Mesenchymal stem cell (in vitro differentiated cells and primary cell): ENCODE measurements around the gene ARID3A.
A peak's percentile ranks its signal among the peaks of the same experiment; 100 is the strongest.

Experiments used
- DNase-seq: peaks from one replicate; pipeline ENCODE4 v3.0.0-alpha.2; 2013
- H2AFZ ChIP-seq: one replicate; pipeline ENCODE4 v1.6.1; 2013; ENCODE audit warnings: low read depth, mild to moderate bottlenecking, control low read depth, inconsistent platforms, low read length, moderate library complexity
- H2AK5ac ChIP-seq: 2 replicates; pipeline ENCODE4 v1.6.1; 2013; ENCODE audit warnings: low read length, moderate library complexity, mild to moderate bottlenecking, inconsistent platforms; ENCODE audit not compliant: severe bottlenecking
- H2BK120ac ChIP-seq: one replicate; pipeline ENCODE4 v1.6.1; 2013; ENCODE audit warnings: low read depth, mild to moderate bottlenecking, inconsistent platforms, low read length, moderate library complexity
- H2BK12ac ChIP-seq, 2 experiments: one replicate each; pipeline ENCODE4 v1.6.1; 2013; ENCODE audit warnings: inconsistent platforms in 2 of 2, low read length in 2 of 2, mild to moderate bottlenecking in 2 of 2, moderate library complexity in 2 of 2, control low read depth in 1 of 2
- H2BK15ac ChIP-seq: one replicate; pipeline ENCODE4 v1.6.1; 2013; ENCODE audit warnings: mild to moderate bottlenecking, low read depth, inconsistent platforms; ENCODE audit not compliant: poor library complexity, severe bottlenecking
- H2BK5ac ChIP-seq: 2 replicates; pipeline ENCODE4 v1.6.1; 2013; ENCODE audit warnings: low read depth, mild to moderate bottlenecking, low read length, control low read depth, inconsistent platforms; ENCODE audit not compliant: poor library complexity, severe bottlenecking
- H3K14ac ChIP-seq, 2 experiments: one replicate each; pipeline ENCODE4 v1.6.1; 2013; ENCODE audit warnings: inconsistent platforms in 2 of 2, low read length in 2 of 2, control low read depth in 1 of 2, mild to moderate bottlenecking in 1 of 2, moderate library complexity in 1 of 2
- H3K18ac ChIP-seq, 2 experiments: one replicate each; pipeline ENCODE4 v1.6.1; 2013; ENCODE audit warnings: inconsistent platforms in 2 of 2, low read length in 2 of 2, control low read depth in 1 of 2, low read depth in 1 of 2, mild to moderate bottlenecking in 1 of 2
- H3K23ac ChIP-seq, 2 experiments: one replicate each; pipeline ENCODE4 v1.6.1; 2013; ENCODE audit warnings: inconsistent platforms in 2 of 2, low read length in 2 of 2, mild to moderate bottlenecking in 2 of 2, moderate library complexity in 2 of 2, control low read depth in 1 of 2
- H3K27ac ChIP-seq: 2 replicates; pipeline ENCODE4 v1.5.1; 2013; ENCODE audit warnings: mild to moderate bottlenecking, moderate library complexity, low read length, control low read depth, inconsistent platforms; ENCODE audit not compliant: poor library complexity, severe bottlenecking
- H3K27me3 ChIP-seq, 2 experiments: 2 replicates each; pipeline versions ENCODE4 v1.6.1 to v1.7.0; 2013; ENCODE audit warnings: low read length in 2 of 2, mild to moderate bottlenecking in 2 of 2, moderate library complexity in 2 of 2, control low read depth in 1 of 2, inconsistent platforms in 1 of 2; ENCODE audit not compliant: control insufficient read depth in 1 of 2, insufficient read depth in 1 of 2
- H3K36me3 ChIP-seq, 2 experiments: 2 replicates each; pipeline versions ENCODE4 v1.6.1 to v1.7.0; 2013; ENCODE audit warnings: low read length in 2 of 2, control low read depth in 1 of 2, inconsistent platforms in 1 of 2, low read depth in 1 of 2, mild to moderate bottlenecking in 1 of 2; ENCODE audit not compliant: insufficient read depth in 2 of 2, control insufficient read depth in 1 of 2
- H3K4ac ChIP-seq, 2 experiments: one replicate each; pipeline ENCODE4 v1.6.1; 2013; ENCODE audit warnings: inconsistent platforms in 2 of 2, low read length in 2 of 2, mild to moderate bottlenecking in 2 of 2, moderate library complexity in 2 of 2, control low read depth in 1 of 2, low read depth in 1 of 2
- H3K4me1 ChIP-seq: 2 replicates; pipeline ENCODE4 v1.6.1; 2013; ENCODE audit warnings: low read depth, low read length, control low read depth; ENCODE audit not compliant: control insufficient read depth, insufficient read depth
- H3K4me2 ChIP-seq: 2 replicates; pipeline ENCODE4 v1.6.1; 2013; ENCODE audit warnings: low read length, mild to moderate bottlenecking, inconsistent platforms; ENCODE audit not compliant: poor library complexity, severe bottlenecking
- H3K4me3 ChIP-seq, 2 experiments: 2 replicates each; pipeline versions ENCODE4 v1.5.1 to v1.7.0; 2013; ENCODE audit warnings: low read length in 2 of 2, mild to moderate bottlenecking in 2 of 2, control low read depth in 1 of 2, low read depth in 1 of 2; ENCODE audit not compliant: insufficient read depth in 1 of 2
- H3K79me1 ChIP-seq: replicated peaks from 2 replicates; pipeline ENCODE4 v1.6.1; 2013; ENCODE audit warnings: mild to moderate bottlenecking, control low read depth, low read length, inconsistent platforms; ENCODE audit not compliant: poor library complexity, severe bottlenecking
- H3K9ac ChIP-seq: 2 replicates; pipeline ENCODE4 v1.7.0; 2013; ENCODE audit warnings: mild to moderate bottlenecking, low read length, moderate library complexity
- H3K9me3 ChIP-seq: 2 replicates; pipeline ENCODE4 v1.7.0; 2013; ENCODE audit warnings: mild to moderate bottlenecking, low read length; ENCODE audit not compliant: control insufficient read depth
- H4K8ac ChIP-seq: one replicate; pipeline ENCODE4 v1.6.1; 2013; ENCODE audit warnings: inconsistent platforms, mild to moderate bottlenecking, low read length, moderate library complexity
- H4K91ac ChIP-seq: one replicate; pipeline ENCODE4 v1.6.1; 2013; ENCODE audit warnings: mild to moderate bottlenecking, low read length, inconsistent platforms
- WGBS: methylation state at CpG from one replicate; pipeline ENCODE4 v1.1.7; 2013; ENCODE audit warnings: mixed read lengths; 5-methylcytosine and 5-hydroxymethylcytosine counted together

ARID3A gene

DNA sequence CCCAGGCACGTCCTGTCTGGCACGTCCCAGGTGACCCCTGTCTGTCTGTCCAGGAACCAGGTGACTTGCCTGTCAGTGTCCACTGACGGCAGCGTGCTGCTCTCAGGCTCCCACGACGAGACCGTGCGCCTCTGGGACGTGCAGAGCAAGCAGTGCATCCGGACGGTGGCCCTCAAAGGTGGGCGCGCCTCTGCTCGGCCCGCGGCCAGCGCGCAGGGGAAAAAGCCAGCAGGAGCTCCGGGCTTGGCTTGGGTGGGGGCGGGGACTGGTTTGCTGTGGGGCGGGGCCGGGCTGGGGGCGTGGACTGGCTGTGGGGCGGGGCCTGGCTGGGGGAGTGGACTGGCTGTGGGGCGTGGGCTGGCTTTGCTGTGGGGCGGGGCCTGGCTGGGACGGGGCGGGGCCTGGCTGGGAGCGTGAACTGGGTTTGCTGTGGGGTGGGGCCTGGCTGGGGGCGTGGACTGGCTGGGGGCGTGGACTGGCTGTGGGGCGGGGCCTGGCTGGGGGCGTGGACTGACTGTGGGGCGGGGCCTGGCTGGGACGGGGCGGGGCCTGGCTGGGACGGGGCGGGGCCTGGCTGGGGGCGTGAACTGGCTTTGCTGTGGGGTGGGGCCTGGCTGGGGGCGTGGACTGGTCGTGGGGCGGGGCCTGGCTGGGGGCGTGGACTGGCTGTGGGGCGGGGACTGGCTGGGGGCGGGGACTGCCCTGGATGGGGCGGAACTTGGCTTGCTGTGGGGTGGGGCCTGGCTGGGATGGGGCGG lies 65.5 kb downstream of the ARID3A start:
- H3K79me1 ChIP-seq = peaks cover 9% of the 10 kb centered on the region
- DNase-seq = peak; percentile 56
- no peak overlapping the region for H3K27ac ChIP-seq
- 93% methylated on average over 26 of the region's 47 CpGs for WGBS
- no peak overlapping the region for H3K4me2 ChIP-seq
- no peak overlapping the region for H2BK15ac ChIP-seq
- no peak overlapping the region for H2BK120ac ChIP-seq
- no peak overlapping the region for H4K91ac ChIP-seq
- peaks cover 62% of the 10 kb centered on the region for H3K4me1 ChIP-seq
- H3K14ac ChIP-seq = no peak overlapping the region
- peaks cover 8 to 12% of the 10 kb centered on the region in 2 experiments for H3K27me3 ChIP-seq
- H2BK5ac ChIP-seq = no peak overlapping the region
- no peak overlapping the region for H2BK12ac ChIP-seq
- H3K9ac ChIP-seq = no peak overlapping the region
- H3K18ac ChIP-seq = no peak overlapping the region
- no peak overlapping the region for H2AK5ac ChIP-seq
- H3K9me3 ChIP-seq = no peaks in the 10 kb centered on the region
- no peak overlapping the region for H3K4me3 ChIP-seq
- no peak overlapping the region for H2AFZ ChIP-seq
- H4K8ac ChIP-seq = no peak overlapping the region
- H3K36me3 ChIP-seq = peaks cover 26 to 87% of the 10 kb centered on the region in 2 experiments
- no peak overlapping the region for H3K4ac ChIP-seq
- H3K23ac ChIP-seq = no peak overlapping the region

DNA sequence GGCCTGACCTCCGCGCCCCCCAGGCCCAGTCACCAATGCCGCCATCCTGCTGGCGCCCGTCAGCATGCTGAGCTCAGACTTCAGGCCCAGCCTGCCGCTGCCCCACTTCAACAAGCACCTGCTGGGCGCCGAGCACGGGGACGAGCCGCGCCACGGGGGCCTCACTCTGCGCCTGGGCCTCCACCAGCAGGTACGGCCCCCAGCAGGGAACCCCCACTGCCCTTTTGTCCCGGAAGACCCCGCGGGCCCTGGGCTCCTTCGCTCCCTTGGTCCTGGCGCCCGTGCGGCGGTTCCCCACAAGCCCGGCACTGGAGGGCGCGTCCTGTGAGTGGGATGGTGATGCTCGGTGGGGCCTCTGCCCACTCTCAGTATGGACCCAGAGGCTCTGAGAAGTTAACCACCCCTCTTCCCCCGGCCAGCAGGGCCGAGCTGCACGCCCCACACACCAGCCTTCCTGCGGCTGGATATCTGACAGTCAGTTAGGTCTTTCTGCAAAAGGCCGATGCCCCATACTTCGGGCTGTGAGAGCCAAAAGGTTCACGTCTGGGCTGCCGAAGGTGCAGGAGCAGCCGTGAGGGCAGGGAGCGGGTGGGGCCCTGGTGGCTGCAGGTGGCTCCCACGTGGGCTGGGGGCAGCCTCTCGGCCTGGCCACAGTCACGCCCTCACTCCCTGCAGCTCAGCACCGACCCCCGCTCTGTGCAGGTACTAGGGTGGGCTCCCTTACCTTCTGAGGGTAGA lies 66.3 kb downstream of the ARID3A start:
- Histone ChIP-seq H3K4me2 (no peak overlapping the region), H2BK120ac (no peak overlapping the region), H2BK12ac (no peak overlapping the region), H2BK5ac (no peak overlapping the region), H3K27ac (no peak overlapping the region), H2BK15ac (no peak overlapping the region), H3K9me3 (no peaks in the 10 kb centered on the region), H3K23ac (no peak overlapping the region), H4K91ac (no peak overlapping the region), H3K79me1 (peaks cover 5% of the 10 kb centered on the region), H3K4ac (no peak overlapping the region), H3K4me1 (peaks cover 65% of the 10 kb centered on the region), H2AK5ac (no peak overlapping the region), H3K36me3 (peaks cover 21 to 79% of the 10 kb centered on the region in 2 experiments), H2AFZ (no peak overlapping the region), H3K14ac (no peak overlapping the region), H3K4me3 (no peak overlapping the region), H3K9ac (no peak overlapping the region), H3K27me3 (peaks cover 13 to 18% of the 10 kb centered on the region in 2 experiments), H3K18ac (no peak overlapping the region), H4K8ac (no peak overlapping the region)
- 96% methylated on average over 37 of the region's 42 CpGs for WGBS
- no peak for DNase-seq

DNA sequence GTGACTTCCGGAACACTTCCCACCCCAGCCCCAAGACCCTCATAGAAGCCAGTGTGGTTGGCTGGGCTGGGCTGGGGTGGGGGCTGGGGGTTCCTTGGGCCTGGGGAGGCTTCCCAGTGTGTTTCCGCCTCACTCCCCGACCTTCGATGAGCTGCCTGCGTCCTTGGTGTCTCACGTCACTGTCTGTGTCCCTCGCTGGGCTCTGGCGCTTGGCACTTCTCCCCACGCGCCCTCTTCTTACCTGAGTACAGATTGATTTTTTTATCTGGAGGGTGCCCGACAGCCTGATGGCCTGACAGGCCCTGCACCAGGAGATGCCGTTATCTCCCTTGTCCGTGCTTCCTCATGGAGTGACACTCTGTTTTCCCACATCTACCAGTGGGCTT lies 66.8 kb downstream of the ARID3A start:
- Histone ChIP-seq H3K4me1 (peaks cover 61% of the 10 kb centered on the region), H2BK5ac (no peak overlapping the region), H3K79me1 (peaks cover 5% of the 10 kb centered on the region), H3K9me3 (no peaks in the 10 kb centered on the region), H3K36me3 (peaks cover 18 to 74% of the 10 kb centered on the region in 2 experiments), H3K4me2 (no peak overlapping the region), H2AK5ac (no peak overlapping the region), H3K4ac (no peak overlapping the region), H2AFZ (no peak overlapping the region), H3K27ac (no peak overlapping the region), H3K4me3 (no peak overlapping the region), H2BK15ac (no peak overlapping the region), H2BK120ac (no peak overlapping the region), H3K9ac (no peak overlapping the region), H4K91ac (no peak overlapping the region), H3K14ac (no peak overlapping the region), H4K8ac (no peak overlapping the region), H3K18ac (no peak overlapping the region), H2BK12ac (no peak overlapping the region), H3K27me3 (peaks cover 18 to 23% of the 10 kb centered on the region in 2 experiments), H3K23ac (no peak overlapping the region)
- WGBS = 94% methylated on average over 12 of the region's 13 CpGs
- no peak for DNase-seq

DNA sequence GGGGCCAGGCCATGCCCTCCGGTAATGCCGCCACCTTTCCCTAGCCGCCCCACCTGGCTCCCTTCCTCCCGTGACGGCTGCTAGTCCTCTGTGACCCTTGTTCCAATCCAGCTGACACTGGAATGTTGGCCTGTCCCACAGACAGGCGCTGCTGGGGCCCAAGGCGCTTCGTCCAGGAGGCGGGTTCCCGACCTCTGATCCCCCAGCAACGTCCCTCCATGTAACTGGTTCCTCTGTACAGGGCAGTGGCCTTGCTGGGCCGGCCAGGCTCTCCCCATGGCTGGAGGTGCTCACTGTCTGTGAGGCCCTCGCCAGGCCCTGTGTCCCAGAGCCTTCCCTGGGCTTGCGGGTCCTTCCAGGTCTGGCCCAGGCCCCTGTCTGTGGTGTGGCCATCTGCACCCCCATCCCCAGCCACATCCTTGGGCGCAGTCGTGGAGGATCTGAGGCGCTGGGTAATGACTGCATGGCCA lies 67.6 kb downstream of the ARID3A start:
- peaks cover 5% of the 10 kb centered on the region for H3K79me1 ChIP-seq
- H2AK5ac ChIP-seq = no peak overlapping the region
- no peak overlapping the region for H2BK5ac ChIP-seq
- H4K91ac ChIP-seq = no peak overlapping the region
- no peak overlapping the region for H2BK15ac ChIP-seq
- no peak overlapping the region for H3K4ac ChIP-seq
- no peak overlapping the region for H3K14ac ChIP-seq
- no peak overlapping the region for H3K18ac ChIP-seq
- H3K27me3 ChIP-seq = peaks cover 25 to 31% of the 10 kb centered on the region in 2 experiments
- H4K8ac ChIP-seq = no peak overlapping the region
- H3K4me3 ChIP-seq = no peak overlapping the region
- DNase-seq = no peak
- H3K4me1 ChIP-seq = peaks cover 54% of the 10 kb centered on the region
- no peaks in the 10 kb centered on the region for H3K9me3 ChIP-seq
- H3K27ac ChIP-seq = no peak overlapping the region
- H3K4me2 ChIP-seq = no peak overlapping the region
- no peak overlapping the region for H3K9ac ChIP-seq
- no peak overlapping the region for H3K23ac ChIP-seq
- WGBS = 89% methylated on average over 17 of the region's 17 CpGs
- H3K36me3 ChIP-seq = peaks cover 13 to 70% of the 10 kb centered on the region in 2 experiments
- no peak overlapping the region for H2AFZ ChIP-seq
- no peak overlapping the region for H2BK120ac ChIP-seq
- no peak overlapping the region for H2BK12ac ChIP-seq
